IMR-90 (cell line): ENCODE data around the gene RPP40. TPM values are rescaled to one million over a fixed set of nuclear protein-coding genes. Genes with fewer than 3 reads are reported as not detected.

Experiments
- ATAC-seq: fragments of 200-7000 bp; cut with Tn5 transposase; 2 replicates; pipeline ENCODE4 v1.9.1; 2020; ENCODE audit warnings: low read depth, mild to moderate bottlenecking, moderate library complexity
- BruUV-seq: library from RNA; stranded (reverse); fragments of 400-500 nt; replicated peaks from 2 replicates; lab custom pipeline; 2021; lab: Mats Ljungman, UMichigan
- CTCF ChIA-PET: fragments of 300-600 bp; formaldehyde crosslinking; extraction: SDS; loops from one replicate; lab custom pipeline; 2021; ENCODE audit warnings: antibody characterized with exemption; lab: Yijun Ruan, JAX
- POLR2A ChIA-PET: fragments of 300-600 bp; sonication (Branson Sonifier 250); formaldehyde crosslinking; loops from one replicate; lab custom pipeline; 2022; ENCODE audit warnings: antibody characterized with exemption; ENCODE audit not compliant: unreplicated experiment; lab: Charles Lee
- DNase-seq: peaks from one replicate; pipeline ENCODE4 v3.0.0; 2013
- H2AFZ ChIP-seq: replicated peaks from 2 replicates; pipeline ENCODE3; 2013; ENCODE audit warnings: low read length, mild to moderate bottlenecking; ENCODE audit not compliant: poor library complexity
- H2AK5ac ChIP-seq: 2 replicates; pipeline ENCODE4 v1.6.1; 2013; ENCODE audit warnings: low read depth, low read length, inconsistent platforms
- H2AK9ac ChIP-seq: replicated peaks from 2 replicates; pipeline ENCODE3; 2013; ENCODE audit warnings: mild to moderate bottlenecking, low read depth, low read length, moderate library complexity; ENCODE audit not compliant: poor library complexity
- H2BK120ac ChIP-seq: 2 replicates; pipeline ENCODE4 v1.6.1; 2013; ENCODE audit warnings: low read depth, low read length, inconsistent platforms
- H2BK15ac ChIP-seq: 3 replicates; pipeline ENCODE4 v1.6.1; 2013; ENCODE audit warnings: low read depth, low read length, inconsistent platforms
- H2BK20ac ChIP-seq: 2 replicates; pipeline ENCODE4 v1.6.1; 2013; ENCODE audit warnings: low read depth, mild to moderate bottlenecking, inconsistent platforms, low read length, moderate library complexity
- H2BK5ac ChIP-seq: 2 replicates; pipeline ENCODE4 v1.6.1; 2013; ENCODE audit warnings: mild to moderate bottlenecking, low read depth, low read length, inconsistent platforms; ENCODE audit not compliant: poor library complexity, severe bottlenecking
- H3K14ac ChIP-seq: replicated peaks from 2 replicates; pipeline ENCODE4 v1.6.1; 2013; ENCODE audit warnings: low read depth, low read length, inconsistent platforms
- H3K18ac ChIP-seq: 2 replicates; pipeline ENCODE4 v1.6.1; 2013; ENCODE audit warnings: low read depth, low read length, control low read depth
- H3K23ac ChIP-seq: 2 replicates; pipeline ENCODE4 v1.6.1; 2013; ENCODE audit warnings: low read depth, low read length, inconsistent platforms
- H3K27ac ChIP-seq: 2 replicates; pipeline ENCODE4 v1.5.1; 2013; ENCODE audit warnings: mild to moderate bottlenecking, control low read depth, low read length; ENCODE audit not compliant: insufficient read depth
- H3K27me3 ChIP-seq: 2 replicates; pipeline ENCODE4 v1.6.1; 2013; ENCODE audit warnings: low read length; ENCODE audit not compliant: control insufficient read depth, insufficient read depth
- H3K36me3 ChIP-seq: 2 replicates; pipeline ENCODE4 v1.6.1; 2013; ENCODE audit warnings: low read length, mixed read lengths; ENCODE audit not compliant: control insufficient read depth, insufficient read depth
- H3K4ac ChIP-seq: 2 replicates; pipeline ENCODE4 v1.6.1; 2013; ENCODE audit warnings: low read depth, low read length, inconsistent platforms
- H3K4me1 ChIP-seq: 2 replicates; pipeline ENCODE4 v1.6.1; 2013; ENCODE audit warnings: low read length, mixed read lengths; ENCODE audit not compliant: control insufficient read depth, insufficient read depth
- H3K4me2 ChIP-seq: 2 replicates; pipeline ENCODE4 v1.6.1; 2013; ENCODE audit warnings: low read depth, mild to moderate bottlenecking, control low read depth, low read length, moderate library complexity
- H3K4me3 ChIP-seq: 2 replicates; pipeline ENCODE4 v1.5.1; 2013; ENCODE audit warnings: low read depth, mild to moderate bottlenecking, control low read depth, low read length, moderate library complexity; ENCODE audit not compliant: insufficient read depth
- H3K56ac ChIP-seq: 2 replicates; pipeline ENCODE4 v1.6.1; 2013; ENCODE audit warnings: low read length, inconsistent platforms; ENCODE audit not compliant: insufficient read depth; ENCODE audit errors: extremely low read depth
- H3K79me1 ChIP-seq, 2 experiments: 2 replicates each; pipeline ENCODE4 v1.6.1; 2013; ENCODE audit warnings: low read length in 2 of 2, inconsistent platforms in 1 of 2, low read depth in 1 of 2
- H3K9ac ChIP-seq: 2 replicates; pipeline ENCODE4 v1.6.1; 2013; ENCODE audit warnings: low read depth, low read length, control low read depth
- H3K9me1 ChIP-seq: 2 replicates; pipeline ENCODE4 v1.6.1; 2013; ENCODE audit warnings: low read length, inconsistent platforms; ENCODE audit not compliant: insufficient read depth
- H3K9me3 ChIP-seq: 2 replicates; pipeline ENCODE4 v1.6.1; 2013; ENCODE audit warnings: low read length; ENCODE audit not compliant: control insufficient read depth, insufficient read depth
- H4K20me1 ChIP-seq: 2 replicates; pipeline ENCODE4 v1.6.1; 2013; ENCODE audit warnings: low read length, inconsistent platforms; ENCODE audit not compliant: insufficient read depth
- H4K5ac ChIP-seq: 2 replicates; pipeline ENCODE4 v1.6.1; 2013; ENCODE audit warnings: mild to moderate bottlenecking, low read depth, low read length, control low read depth
- H4K8ac ChIP-seq, 2 experiments: 2 replicates each; pipeline ENCODE4 v1.6.1; 2013; ENCODE audit warnings: low read depth in 2 of 2, low read length in 2 of 2, control low read depth in 1 of 2, inconsistent platforms in 1 of 2
- H4K91ac ChIP-seq: 2 replicates; pipeline ENCODE4 v1.6.1; 2013; ENCODE audit warnings: low read depth, low read length, inconsistent platforms; ENCODE audit not compliant: insufficient read depth
- CHD1 ChIP-seq: IDR thresholded peaks from 2 replicates; pipeline ENCODE4 v1.6.1; 2012; ENCODE audit warnings: low read depth, low read length, improper control_type of control experiment
- CTCF ChIP-seq: conservative IDR thresholded peaks from 2 replicates; pipeline ENCODE4 v1.5.1; 2012; ENCODE audit warnings: mild to moderate bottlenecking, low read depth, low read length, improper control_type of control experiment
- ELK1 ChIP-seq: fragments of 150-350 bp; IDR thresholded peaks from 2 replicates; pipeline ENCODE4 v1.6.1; 2016; ENCODE audit warnings: low read depth, mild to moderate bottlenecking, low read length, moderate library complexity, borderline replicate concordance
- FOS ChIP-seq: fragments of 150-350 bp; IDR thresholded peaks from 2 replicates; pipeline ENCODE4 v1.6.1; 2016; ENCODE audit warnings: low read depth, low read length
- MAFK ChIP-seq: IDR thresholded peaks from 2 replicates; pipeline ENCODE4 v1.6.1; 2012; ENCODE audit warnings: low read depth, low read length, improper control_type of control experiment
- NFE2L2 ChIP-seq: fragments of 150-350 bp; IDR thresholded peaks from 2 replicates; pipeline ENCODE4 v1.6.1; 2016; ENCODE audit warnings: low read depth, mild to moderate bottlenecking, low read length
- POLR2A ChIP-seq: IDR thresholded peaks from 2 replicates; pipeline ENCODE4 v1.6.1; 2012; ENCODE audit warnings: mild to moderate bottlenecking, low read depth, low read length
- RCOR1 ChIP-seq: IDR thresholded peaks from 2 replicates; pipeline ENCODE4 v1.6.1; 2012; ENCODE audit warnings: mild to moderate bottlenecking, low read length, improper control_type of control experiment; ENCODE audit not compliant: insufficient replicate concordance
- USF2 ChIP-seq: fragments of 150-350 bp; IDR thresholded peaks from 2 replicates; pipeline ENCODE4 v1.6.1; 2017; ENCODE audit warnings: mild to moderate bottlenecking, antibody characterized with exemption, low read length, low read depth
- WGBS, 2 experiments: methylation state at CpG; one replicate each; pipeline versions ENCODE4 v1.1.5 to v1.1.7; 2013; ENCODE audit warnings: missing lambda C conversion rate in 2 of 2; ENCODE audit not compliant: insufficient read length in 1 of 2; ENCODE audit errors: extremely low coverage in 2 of 2; 5-methylcytosine and 5-hydroxymethylcytosine counted together
- dilution Hi-C: fragments of 300-500 bp; cut with HindIII; formaldehyde crosslinking; loops from one replicate; pipeline ENCODE4 v1.14.3; 2018; ENCODE audit warnings: low sequenced_read_pairs; ENCODE audit not compliant: unreplicated experiment
- in situ Hi-C: fragments of 300-500 bp; cut with MboI; formaldehyde crosslinking; loops from 3 replicates; pipeline ENCODE4 v1.14.3; 2019; ENCODE audit warnings: low sequenced_read_pairs, inconsistent platforms, mixed read lengths
- intact Hi-C: fragments of 100-400 bp; cut with micrococcal nuclease; formaldehyde crosslinking; loops from 2 replicates; pipeline ENCODE4 v1.10.0; 2022
- polyA plus RNA-seq, 3 experiments: library from polyadenylated mRNA; depleted of rRNA; stranded (reverse); fragments of >200 nt; gene quantifications; 2 replicates each; pipeline ENCODE4 v1.2.3, GENCODE V29; 2012; ENCODE audit warnings: low replicate concordance in 1 of 3
- total RNA-seq: library from RNA; depleted of rRNA; stranded (reverse); fragments of >200 nt; gene quantifications from 2 replicates; pipeline ENCODE4 v1.2.3, GENCODE V29; 2012

Gene RPP40
- total and polyA plus RNA-seq, 2 of the 4 experiments (the other 2 are of a cell fraction): 8.1 to 22.2 TPM

GRCh38 chr6:5014072-5014561 is 10.3 kb upstream of the RPP40 start:
- H2AK9ac ChIP-seq: no peak overlapping the region
- no peak overlapping the region for H3K4me3 ChIP-seq
- no peak overlapping the region for H2BK15ac ChIP-seq
- no peak overlapping the region for H3K9ac ChIP-seq
- BruUV-seq: no TSS peak
- H3K23ac ChIP-seq: no peak overlapping the region
- H3K14ac ChIP-seq: no peak overlapping the region
- H3K56ac ChIP-seq: no peak overlapping the region
- no peaks in the 10 kb centered on the region for H3K36me3 ChIP-seq
- ChIA-PET POLR2A (no interaction called here), CTCF (no interaction called here)
- no peak overlapping the region for H4K8ac ChIP-seq
- DNase-seq (no peak), ATAC-seq (no peak)
- no peak overlapping the region for H2BK20ac ChIP-seq
- WGBS, 2 experiments: 40% methylated on average over 1 of the region's 1 CpG; no CpG with 5 or more reads in 1 of the 2 experiments
- dilution Hi-C loops: no loop called here
- TF ChIP-seq CHD1: no peak
- TF ChIP-seq ELK1: no peak
- TF ChIP-seq NFE2L2: no peak
- TF ChIP-seq RCOR1: no peak
- TF ChIP-seq USF2: no peak
- TF ChIP-seq FOS: no peak
- no peak for TF ChIP-seq CTCF
- no peak for TF ChIP-seq POLR2A
- TF ChIP-seq MAFK: no peak
- H3K9me1 ChIP-seq: no peaks in the 10 kb centered on the region
- intact Hi-C loops: no loop called here
- H4K91ac ChIP-seq: no peak overlapping the region
- no peak overlapping the region for H3K18ac ChIP-seq
- no peak overlapping the region for H2BK5ac ChIP-seq
- no peak overlapping the region for H3K4ac ChIP-seq
- no peak overlapping the region for H2AK5ac ChIP-seq
- H3K79me1 ChIP-seq: no peaks in the 10 kb centered on the region
- H4K5ac ChIP-seq: no peak overlapping the region
- H3K9me3 ChIP-seq: peaks cover 3% of the 10 kb centered on the region
- no peaks in the 10 kb centered on the region; the same call in 1 of the 2 replicates for H3K4me1 ChIP-seq
- H3K4me2 ChIP-seq: no peak overlapping the region
- no peaks in the 10 kb centered on the region for H3K27me3 ChIP-seq
- H2AFZ ChIP-seq: no peak overlapping the region
- H2BK120ac ChIP-seq: no peak overlapping the region
- in situ Hi-C loops: no loop called here
- no peaks in the 10 kb centered on the region for H4K20me1 ChIP-seq
- no peak overlapping the region for H3K27ac ChIP-seq
